Cardiac fibroblast (primary cell): ENCODE data around the gene SPRR5.

Experiments
- DNase-seq, 2 donors: peaks; one replicate each; pipeline versions ENCODE4 v3.0.0 to v3.0.0-alpha.2; 2010; ENCODE audit warnings: low read depth in 2 of 2
- H3K4me3 ChIP-seq, 2 donors: replicated peaks in 1 of 2; 1 replicate in 1 of 2; 2 replicates in 1 of 2; pipeline ENCODE4 v1.5.1; 2011; ENCODE audit warnings: low read depth in 2 of 2, low read length in 2 of 2, mild to moderate bottlenecking in 2 of 2, moderate library complexity in 1 of 2
- TF ChIP-seq, protein P1 (sequence below): IDR thresholded peaks from one replicate; pipeline ENCODE4 v1.5.1; 2011; ENCODE audit warnings: low read depth, mild to moderate bottlenecking, low read length, inconsistent platforms

The SPRR5 gene

GRCh38 chr1:152906023-152906565 is 40.9 kb upstream of the SPRR5 start:
- no peak overlapping the region for H3K4me3 ChIP-seq
- no peak for DNase-seq
- TF ChIP-seq, protein P1, sequence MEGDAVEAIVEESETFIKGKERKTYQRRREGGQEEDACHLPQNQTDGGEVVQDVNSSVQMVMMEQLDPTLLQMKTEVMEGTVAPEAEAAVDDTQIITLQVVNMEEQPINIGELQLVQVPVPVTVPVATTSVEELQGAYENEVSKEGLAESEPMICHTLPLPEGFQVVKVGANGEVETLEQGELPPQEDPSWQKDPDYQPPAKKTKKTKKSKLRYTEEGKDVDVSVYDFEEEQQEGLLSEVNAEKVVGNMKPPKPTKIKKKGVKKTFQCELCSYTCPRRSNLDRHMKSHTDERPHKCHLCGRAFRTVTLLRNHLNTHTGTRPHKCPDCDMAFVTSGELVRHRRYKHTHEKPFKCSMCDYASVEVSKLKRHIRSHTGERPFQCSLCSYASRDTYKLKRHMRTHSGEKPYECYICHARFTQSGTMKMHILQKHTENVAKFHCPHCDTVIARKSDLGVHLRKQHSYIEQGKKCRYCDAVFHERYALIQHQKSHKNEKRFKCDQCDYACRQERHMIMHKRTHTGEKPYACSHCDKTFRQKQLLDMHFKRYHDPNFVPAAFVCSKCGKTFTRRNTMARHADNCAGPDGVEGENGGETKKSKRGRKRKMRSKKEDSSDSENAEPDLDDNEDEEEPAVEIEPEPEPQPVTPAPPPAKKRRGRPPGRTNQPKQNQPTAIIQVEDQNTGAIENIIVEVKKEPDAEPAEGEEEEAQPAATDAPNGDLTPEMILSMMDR, result no peak

- no peak for DNase-seq
- TF ChIP-seq, protein P1, result no peak
- H3K4me3 ChIP-seq, result no peak within 1 kb of the TSS
Observed at GRCh38 chr1:152907686-152908601, 39.1 kb upstream of the SPRR5 start, which contains the start of gene IVL. Gene IVL, plus strand, starts transcription at chr1:152908546. Its CDS starts 1,252 bp downstream, at chr1:152909798.

DNA sequence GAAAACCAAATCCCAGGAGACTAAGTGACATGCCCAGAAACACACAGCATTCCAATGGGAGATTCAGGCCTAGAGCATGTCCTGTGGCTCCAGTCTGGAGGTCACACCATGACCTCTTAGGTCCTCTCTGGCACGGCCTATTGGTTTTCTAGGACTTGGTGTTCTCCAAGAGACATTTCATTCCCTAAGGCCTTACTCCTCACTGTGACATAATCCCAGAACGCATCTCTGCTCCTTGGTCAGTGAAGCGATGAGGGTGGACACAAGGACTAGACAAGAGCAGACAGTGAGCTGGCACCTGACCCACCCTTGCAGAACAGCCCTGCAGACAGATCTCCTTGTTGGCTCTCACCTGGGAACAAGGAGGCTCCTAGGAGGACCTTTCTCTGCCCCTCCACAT is 37.8 kb upstream of the SPRR5 start:
- TF ChIP-seq, protein P1, result no peak
- no peak overlapping the region for H3K4me3 ChIP-seq
- DNase-seq, result no peak

DNA sequence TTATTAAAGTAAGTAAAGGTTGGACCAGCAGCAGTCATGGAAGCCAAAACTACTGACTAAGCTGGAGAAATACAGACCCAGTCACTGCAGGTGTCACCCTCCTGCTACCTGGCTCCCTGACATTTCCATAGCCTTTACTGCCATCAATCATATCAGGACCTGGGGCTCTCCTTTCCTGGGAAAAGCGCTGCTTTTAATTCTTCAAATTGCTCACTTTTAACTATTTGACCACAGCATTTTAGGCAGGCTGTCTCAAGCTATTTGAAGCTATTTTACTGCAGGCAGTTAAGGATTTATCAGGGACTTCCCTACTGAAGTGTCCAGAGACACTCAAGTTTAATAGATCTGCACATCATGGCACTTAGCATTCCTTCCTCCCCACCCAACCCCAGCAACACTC is 34.5 kb upstream of the SPRR5 start:
- no peak overlapping the region for H3K4me3 ChIP-seq
- TF ChIP-seq, protein P1, result no peak
- DNase-seq, result no peak

GRCh38 chr1:152912900-152913299 is 34.1 kb upstream of the SPRR5 start:
- H3K4me3 ChIP-seq, result no peak overlapping the region
- TF ChIP-seq, protein P1, result no peak
- no peak for DNase-seq

DNA sequence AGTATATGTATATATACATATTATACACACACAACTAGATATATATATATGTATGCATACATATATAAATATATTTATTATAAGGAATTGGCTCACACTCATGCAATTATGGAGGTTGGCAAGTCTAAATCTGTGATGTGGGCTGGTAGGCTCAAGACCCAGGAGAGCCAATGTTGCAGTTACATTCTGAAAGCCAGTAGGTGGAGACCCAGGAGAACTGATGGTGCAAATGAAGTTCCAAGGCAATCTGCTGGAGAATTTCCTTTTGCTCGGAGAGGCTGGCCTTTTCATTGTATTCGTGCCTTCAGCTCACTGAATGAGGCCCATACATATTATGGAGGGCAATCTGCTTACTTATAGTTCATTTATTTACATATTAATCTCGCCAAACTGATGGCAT is 29.2 kb upstream of the SPRR5 start:
- TF ChIP-seq, protein P1, result no peak
- DNase-seq, result peak in 1 of 2 donors; percentile 12
- H3K4me3 ChIP-seq, result no peak overlapping the region
